SU-DHL-6 (cell line): ENCODE measurements around the gene SLC2A8.

ENCODE experiments used
- CTCF ChIP-seq: fragments of 200-600 bp; sonication (generic); IDR thresholded peaks from one replicate; pipeline ENCODE4 v1.5.1; 2017; ENCODE audit warnings: antibody characterized with exemption, mild to moderate bottlenecking, low read length, moderate library complexity; ENCODE audit not compliant: insufficient read depth, poor library complexity, severe bottlenecking
- EZH2phosphoT487 ChIP-seq: fragments of 200-600 bp; sonication (generic), shearing (Covaris generic); conservative IDR thresholded peaks from 2 replicates; pipeline ENCODE4 v1.6.1; 2018; ENCODE audit warnings: mild to moderate bottlenecking, antibody characterized with exemption, low read length, moderate library complexity, mixed read lengths

- TF ChIP-seq CTCF (no peak), EZH2phosphoT487 (no peak)
Measured at GRCh38 chr9:127404631-127405030, 7.7 kb downstream of the SLC2A8 start.
